Ramos (cell line): ENCODE data around the gene KCNT1.

Experiments
- in situ Hi-C: fragments of 300-500 bp; cut with MboI; formaldehyde crosslinking; loops from one replicate; pipeline ENCODE4 v1.14.3; 2022; ENCODE audit warnings: low sequenced_read_pairs; ENCODE audit not compliant: unreplicated experiment

KCNT1 gene

GRCh38 chr9:135743021-135743420 lies 41.0 kb downstream of the KCNT1 start:
- in situ Hi-C loops: no loop called here

- in situ Hi-C loops: no loop called here
Observed at GRCh38 chr9:135743546-135744332, 41.8 kb downstream of the KCNT1 start.

- in situ Hi-C loops: no loop called here
Observed at GRCh38 chr9:135744333-135745070, 42.5 kb downstream of the KCNT1 start.

GRCh38 chr9:135745189-135745588 lies 43.2 kb downstream of the KCNT1 start:
- in situ Hi-C loops: no loop called here

GRCh38 chr9:135745686-135746324 lies 43.8 kb downstream of the KCNT1 start:
- in situ Hi-C loops: no loop called here

- in situ Hi-C loops: no loop called here
Observed at GRCh38 chr9:135746565-135746964, 44.6 kb downstream of the KCNT1 start.

GRCh38 chr9:135747311-135747710 lies 45.3 kb downstream of the KCNT1 start:
- in situ Hi-C loops: no loop called here

- in situ Hi-C loops: no loop called here
Observed at GRCh38 chr9:135748676-135749075, 46.7 kb downstream of the KCNT1 start.

GRCh38 chr9:135749171-135750045 lies 47.4 kb downstream of the KCNT1 start:
- in situ Hi-C loops: no loop called here

- in situ Hi-C loops: no loop called here
Observed at GRCh38 chr9:135750786-135751185, 48.8 kb downstream of the KCNT1 start.

GRCh38 chr9:135751501-135751900 lies 49.5 kb downstream of the KCNT1 start:
- in situ Hi-C loops: no loop called here

GRCh38 chr9:135752281-135753204 lies 50.6 kb downstream of the KCNT1 start:
- in situ Hi-C loops: no loop called here

GRCh38 chr9:135753391-135754105 lies 51.6 kb downstream of the KCNT1 start:
- in situ Hi-C loops: no loop called here

GRCh38 chr9:135756576-135756975 lies 54.6 kb downstream of the KCNT1 start:
- in situ Hi-C loops: no loop called here

GRCh38 chr9:135757356-135757755 lies 55.4 kb downstream of the KCNT1 start:
- in situ Hi-C loops: no loop called here

GRCh38 chr9:135758056-135758455 lies 56.1 kb downstream of the KCNT1 start:
- in situ Hi-C loops: no loop called here

GRCh38 chr9:135758870-135759269 lies 56.9 kb downstream of the KCNT1 start:
- in situ Hi-C loops: no loop called here

- in situ Hi-C loops: no loop called here
Observed at GRCh38 chr9:135759676-135760300, 57.8 kb downstream of the KCNT1 start.
